Measurements from ENCODE around the gene EVL.

Gene EVL

GRCh38 chr14:100080206-100080605, 15.0 kb downstream of the EVL start:
- H3K27me3 Mint-ChIP-seq = no peaks in the 10 kb centered on the region
- ATAC-seq (no peak), DNase-seq (no peak)
- H3K27ac Mint-ChIP-seq = peak overlapping the region in 1 of 2 donors; percentile 26
- H3K4me3 Mint-ChIP-seq = peak overlapping the region; percentile 80 to 92
- no peaks in the 10 kb centered on the region for H3K9me3 Mint-ChIP-seq
- H3K4me1 Mint-ChIP-seq = peaks cover 97% of the 10 kb centered on the region

GRCh38 chr14:100081997-100082625, 16.9 kb downstream of the EVL start:
- peak overlapping the region; percentile 81 to 91 for H3K27ac Mint-ChIP-seq
- no peak for DNase-seq
- H3K4me1 Mint-ChIP-seq = peaks cover 96% of the 10 kb centered on the region
- peak; percentile 54 for ATAC-seq
- H3K9me3 Mint-ChIP-seq = no peaks in the 10 kb centered on the region
- H3K27me3 Mint-ChIP-seq = no peaks in the 10 kb centered on the region
- H3K4me3 Mint-ChIP-seq = peak overlapping the region; percentile 77 to 86

- H3K9me3 Mint-ChIP-seq = no peaks in the 10 kb centered on the region
- peaks cover 96% of the 10 kb centered on the region for H3K4me1 Mint-ChIP-seq
- peak overlapping the region; percentile 70 to 86 for H3K4me3 Mint-ChIP-seq
Measured at GRCh38 chr14:100082723-100083122, 17.5 kb downstream of the EVL start.

GRCh38 chr14:100083706-100084105, 18.5 kb downstream of the EVL start:
- H3K4me1 Mint-ChIP-seq = peaks cover 96% of the 10 kb centered on the region
- peak overlapping the region; percentile 70 to 86 for H3K4me3 Mint-ChIP-seq
- no peaks in the 10 kb centered on the region for H3K27me3 Mint-ChIP-seq
- H3K27ac Mint-ChIP-seq = peak overlapping the region in 1 of 2 donors; percentile 68
- ATAC-seq (no peak), DNase-seq (no peak)
- no peaks in the 10 kb centered on the region for H3K9me3 Mint-ChIP-seq

More at GRCh38 chr14:100082723-100083122, 17.5 kb downstream of the EVL start:
- H3K27ac Mint-ChIP-seq = peak overlapping the region; percentile 81 to 85
- ATAC-seq (no peak), DNase-seq (no peak)
- no peaks in the 10 kb centered on the region for H3K27me3 Mint-ChIP-seq

GRCh38 chr14:100084591-100084990, 19.4 kb downstream of the EVL start:
- Mint-ChIP-seq H3K27me3 (no peaks in the 10 kb centered on the region), H3K4me1 (peaks cover 96% of the 10 kb centered on the region), H3K9me3 (no peaks in the 10 kb centered on the region), H3K4me3 (peak overlapping the region; percentile 25 to 70), H3K27ac (peak overlapping the region; percentile 12 to 82)
- ATAC-seq = no peak
- DNase-seq = no peak

GRCh38 chr14:100085462-100085861, 20.2 kb downstream of the EVL start:
- peaks cover 93% of the 10 kb centered on the region for H3K4me1 Mint-ChIP-seq
- H3K4me3 Mint-ChIP-seq = peak overlapping the region; percentile 8 to 68
- H3K9me3 Mint-ChIP-seq = no peaks in the 10 kb centered on the region
- ATAC-seq (no peak), DNase-seq (no peak)
- peak overlapping the region in 1 of 2 donors; percentile 77 for H3K27ac Mint-ChIP-seq
- no peaks in the 10 kb centered on the region for H3K27me3 Mint-ChIP-seq

- Mint-ChIP-seq H3K27me3 (no peaks in the 10 kb centered on the region), H3K27ac (peak overlapping the region; percentile 77 to 80), H3K9me3 (no peaks in the 10 kb centered on the region), H3K4me3 (peak overlapping the region; percentile 63 to 68), H3K4me1 (peaks cover 94% of the 10 kb centered on the region)
- DNase-seq (no peak), ATAC-seq (no peak)
Measured at GRCh38 chr14:100086361-100086760, 21.1 kb downstream of the EVL start.

- Mint-ChIP-seq H3K27ac (no peak overlapping the region), H3K9me3 (no peaks in the 10 kb centered on the region), H3K4me1 (peaks cover 94% of the 10 kb centered on the region), H3K27me3 (no peaks in the 10 kb centered on the region), H3K4me3 (no peak overlapping the region)
- DNase-seq = no peak
- no peak for ATAC-seq
Measured at GRCh38 chr14:100088226-100088625, 23.0 kb downstream of the EVL start.

GRCh38 chr14:100091386-100091785, 26.2 kb downstream of the EVL start:
- Mint-ChIP-seq H3K4me1 (peaks cover 94% of the 10 kb centered on the region), H3K27me3 (no peaks in the 10 kb centered on the region), H3K27ac (peak overlapping the region; percentile 62 to 92), H3K9me3 (no peaks in the 10 kb centered on the region), H3K4me3 (peak overlapping the region; percentile 49 to 64)
- peak; percentile 56 for ATAC-seq
- DNase-seq = no peak

GRCh38 chr14:100092832-100093231, 27.6 kb downstream of the EVL start:
- peak; percentile 35 for ATAC-seq
- Mint-ChIP-seq H3K27me3 (no peaks in the 10 kb centered on the region), H3K9me3 (no peaks in the 10 kb centered on the region), H3K4me3 (no peak overlapping the region), H3K27ac (no peak overlapping the region), H3K4me1 (peaks cover 95% of the 10 kb centered on the region)
- no peak for DNase-seq

- Mint-ChIP-seq H3K27me3 (no peaks in the 10 kb centered on the region), H3K27ac (peak overlapping the region; percentile 2 to 48), H3K4me3 (peak overlapping the region; percentile 3 to 24), H3K9me3 (no peaks in the 10 kb centered on the region), H3K4me1 (peaks cover 95% of the 10 kb centered on the region)
- DNase-seq (no peak), ATAC-seq (peak; percentile 62)
Measured at GRCh38 chr14:100093319-100093718, 28.1 kb downstream of the EVL start.

- H3K27ac Mint-ChIP-seq = peak overlapping the region; percentile 9 to 48
- no peak for DNase-seq
- no peak for ATAC-seq
- no peaks in the 10 kb centered on the region for H3K9me3 Mint-ChIP-seq
- H3K27me3 Mint-ChIP-seq = no peaks in the 10 kb centered on the region
- peaks cover 100% of the 10 kb centered on the region for H3K4me1 Mint-ChIP-seq
- H3K4me3 Mint-ChIP-seq = no peak overlapping the region
Measured at GRCh38 chr14:100096656-100097055, 31.4 kb downstream of the EVL start.

GRCh38 chr14:100098171-100098570, 32.9 kb downstream of the EVL start:
- Mint-ChIP-seq H3K27ac (peak overlapping the region; percentile 44 to 81), H3K4me3 (peak overlapping the region; percentile 38 to 52), H3K4me1 (peaks cover 100% of the 10 kb centered on the region), H3K27me3 (no peaks in the 10 kb centered on the region), H3K9me3 (no peaks in the 10 kb centered on the region)
- ATAC-seq (no peak), DNase-seq (no peak)

- Mint-ChIP-seq H3K9me3 (no peaks in the 10 kb centered on the region), H3K4me3 (peak overlapping the region in 1 of 2 donors; percentile 24)
Measured at GRCh38 chr14:100100032-100100703, 34.9 kb downstream of the EVL start.

GRCh38 chr14:100102156-100102785, 37.0 kb downstream of the EVL start:
- no peak for DNase-seq
- H3K9me3 Mint-ChIP-seq = no peaks in the 10 kb centered on the region
- H3K4me3 Mint-ChIP-seq = peak overlapping the region; percentile 27 to 64
- no peaks in the 10 kb centered on the region for H3K27me3 Mint-ChIP-seq
- ATAC-seq = no peak
- peak overlapping the region in 1 of 2 donors; percentile 93 for H3K27ac Mint-ChIP-seq
- H3K4me1 Mint-ChIP-seq = peaks cover 100% of the 10 kb centered on the region

More at GRCh38 chr14:100100032-100100703, 34.9 kb downstream of the EVL start:
- Mint-ChIP-seq H3K27ac (peak overlapping the region; percentile 47 to 64), H3K4me1 (peaks cover 100% of the 10 kb centered on the region), H3K27me3 (no peaks in the 10 kb centered on the region)
- ATAC-seq (no peak), DNase-seq (no peak)
